ENCODE results near the gene SEL1L3.

The SEL1L3 gene

DNA sequence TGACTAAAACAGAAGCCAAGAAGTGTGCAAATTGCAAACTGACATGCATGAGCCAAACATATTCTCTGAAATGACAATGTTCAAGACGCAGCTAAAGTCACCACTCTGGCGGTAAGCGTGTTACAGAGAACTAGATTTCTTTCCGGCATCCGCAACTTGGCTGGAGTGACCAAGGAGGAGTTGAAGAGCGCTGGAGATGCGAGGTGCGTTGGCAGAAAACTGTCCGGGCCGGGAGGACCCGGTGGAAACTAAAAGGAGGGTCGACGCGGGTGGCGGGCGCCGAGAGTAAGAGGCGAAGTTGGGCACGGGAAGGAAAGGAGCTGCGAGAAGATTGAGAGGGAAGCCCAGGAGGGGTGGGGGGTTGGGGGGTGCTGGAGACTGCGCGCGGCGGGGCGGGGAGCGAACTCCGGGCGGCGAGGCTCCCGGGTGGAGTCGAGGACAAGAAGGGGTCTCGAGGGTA lies 807 bp downstream of the SEL1L3 start:
- DNase-seq (ENCODE audit: low read depth) = no peak
- peak overlapping the region; percentile 61 for H3K4me3 ChIP-seq (ENCODE audit: control insufficient read depth, low read depth, low read length)
- no peak for TF ChIP-seq CTCF (IDR thresholded peaks at IDR 0.05; ENCODE audit: control insufficient read depth, insufficient read depth, low read depth, low read length, missing control alignments)

- H3K4me3 ChIP-seq (ENCODE audit: control insufficient read depth, low read depth, low read length) = peak overlapping the region; percentile 61
These were observed 1.4 kb downstream of the SEL1L3 start for GRCh38 chr4:25861280-25861950.

DNA sequence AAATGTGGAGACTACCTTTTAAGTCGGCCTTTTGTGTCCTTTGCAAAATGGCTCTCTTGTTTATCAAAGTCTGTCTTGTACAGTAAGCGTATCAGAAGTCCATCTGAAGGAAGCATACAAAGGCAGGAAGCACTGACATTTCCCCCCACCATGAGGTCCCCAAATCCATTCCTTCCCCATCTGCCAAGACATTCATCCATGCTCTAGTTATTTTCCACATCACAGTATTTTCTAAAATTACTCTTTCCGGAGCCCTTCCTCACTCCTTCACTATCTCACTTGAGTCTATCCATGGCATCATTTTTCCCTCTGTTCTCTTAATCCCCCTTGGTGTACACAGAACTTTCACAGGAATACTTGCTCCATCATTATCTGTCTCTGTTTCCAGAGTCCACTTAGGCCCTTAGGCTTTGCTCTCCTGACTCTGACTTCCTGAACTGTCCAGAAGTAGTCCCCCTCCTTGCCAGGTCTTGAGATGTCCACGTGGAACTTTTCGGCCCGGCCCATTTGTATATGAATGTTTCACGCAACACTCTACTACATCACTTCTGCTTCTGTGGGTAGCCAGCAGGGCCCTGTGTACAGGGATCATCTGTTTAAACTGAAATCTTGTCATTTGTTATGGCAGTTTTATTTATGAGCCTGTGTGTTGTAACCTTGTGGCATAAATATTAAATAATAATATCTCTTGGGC lies 2.1 kb downstream of the SEL1L3 start:
- no peak for TF ChIP-seq CTCF (IDR thresholded peaks at IDR 0.05; ENCODE audit: control insufficient read depth, insufficient read depth, low read depth, low read length, missing control alignments)
- no peak overlapping the region for H3K4me3 ChIP-seq (ENCODE audit: control insufficient read depth, low read depth, low read length)
- DNase-seq (ENCODE audit: low read depth) = no peak

More at GRCh38 chr4:25861280-25861950, 1.4 kb downstream of the SEL1L3 start:
- TF ChIP-seq CTCF (IDR thresholded peaks at IDR 0.05; ENCODE audit: control insufficient read depth, insufficient read depth, low read depth, low read length, missing control alignments) = no peak
- DNase-seq (ENCODE audit: low read depth) = no peak

DNA sequence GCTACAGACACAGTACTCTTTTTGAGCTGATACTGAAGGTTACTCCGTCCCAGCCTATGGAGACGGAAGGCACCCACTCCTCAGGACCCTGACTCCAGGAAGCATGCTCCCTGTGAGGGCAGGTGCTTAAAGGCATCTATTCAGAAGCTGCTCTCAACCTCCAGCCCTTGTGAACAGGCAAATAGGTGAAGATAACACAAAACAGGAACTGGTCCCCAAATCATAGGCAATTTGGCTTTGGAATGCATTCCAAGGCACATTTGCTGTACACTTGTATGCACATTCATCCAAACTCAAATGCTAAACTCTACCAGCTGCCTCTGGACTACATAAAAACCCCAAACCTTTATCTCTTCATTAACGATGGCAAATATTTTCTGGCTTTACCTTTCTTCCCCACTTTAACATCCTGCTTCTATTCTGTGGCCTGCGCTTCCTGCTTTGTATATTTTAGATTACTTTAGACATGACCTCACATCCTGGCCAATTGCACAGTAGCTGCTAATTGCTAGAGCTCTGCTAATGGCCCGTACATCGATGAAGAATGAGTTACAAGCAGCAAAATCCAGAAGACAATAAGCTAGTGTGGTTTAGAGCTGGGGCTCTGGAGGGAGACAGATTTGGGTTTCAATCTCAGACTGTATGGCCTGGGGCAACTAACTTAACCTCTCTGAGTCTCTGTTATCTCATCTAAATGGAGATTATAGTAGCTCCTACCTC lies 3.2 kb downstream of the SEL1L3 start:
- TF ChIP-seq CTCF (IDR thresholded peaks at IDR 0.05; ENCODE audit: control insufficient read depth, insufficient read depth, low read depth, low read length, missing control alignments) = no peak
- no peak for DNase-seq (ENCODE audit: low read depth)
- no peak overlapping the region for H3K4me3 ChIP-seq (ENCODE audit: control insufficient read depth, low read depth, low read length)

GRCh38 chr4:25857851-25858400 lies 4.9 kb downstream of the SEL1L3 start:
- DNase-seq (ENCODE audit: low read depth) = no peak

More at GRCh38 chr4:25857851-25858400, 4.9 kb downstream of the SEL1L3 start:
- no peak overlapping the region for H3K4me3 ChIP-seq (ENCODE audit: control insufficient read depth, low read depth, low read length)
- no peak for TF ChIP-seq CTCF (IDR thresholded peaks at IDR 0.05; ENCODE audit: control insufficient read depth, insufficient read depth, low read depth, low read length, missing control alignments)
